HG03039 (cell line): Measurements from ENCODE around the gene ECHDC1.
"Not testable (repeated sequence)": the region's sequence is repeated elsewhere in the genome, so short reads cannot be mapped to it uniquely, and the experiment has no call there.

Experiments used
- ATAC-seq: cut with Tn5 transposase; IDR thresholded peaks from one replicate; pipeline ENCODE4 v1.9.1; 2021; ENCODE audit warnings: mild to moderate bottlenecking, moderate library complexity; ENCODE audit not compliant: unreplicated experiment

Gene ECHDC1

GRCh38 chr6:127342296-127342945 lies 988 bp downstream of the ECHDC1 start:
- ATAC-seq: peak; percentile 0

DNA sequence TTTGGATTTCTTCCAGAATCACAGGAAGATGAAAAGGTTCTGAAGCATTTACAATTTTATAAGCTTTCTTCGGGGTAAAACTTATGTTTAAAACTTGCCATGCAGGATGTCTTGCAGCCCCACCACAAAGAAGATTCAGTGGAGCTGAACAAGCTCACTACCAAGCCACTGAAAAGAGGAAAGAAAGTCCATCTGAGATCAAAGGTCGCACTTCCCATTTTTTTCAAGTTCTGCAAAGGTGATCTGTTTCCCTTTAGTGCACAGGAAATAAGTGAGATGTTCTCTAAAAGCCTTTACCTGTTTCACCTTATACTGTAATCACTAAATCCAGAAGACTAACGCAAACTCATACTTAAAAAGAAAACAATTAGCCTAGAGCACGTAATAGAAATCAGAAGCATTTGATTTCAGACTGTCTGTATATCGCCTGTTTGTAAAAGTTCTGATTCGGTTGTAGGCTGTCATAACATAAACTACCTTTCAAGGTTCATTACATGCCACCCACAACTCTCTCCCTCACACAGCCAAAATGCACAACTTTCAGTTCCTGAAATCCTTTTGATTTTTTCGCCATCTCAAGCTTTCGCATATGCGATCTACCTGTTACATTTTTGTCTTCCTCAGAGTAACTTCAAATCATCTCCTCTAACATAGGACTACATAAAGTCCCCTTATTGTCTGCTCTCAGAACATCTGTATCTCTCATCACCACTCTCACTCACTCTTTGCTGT lies 1.8 kb downstream of the ECHDC1 start:
- ATAC-seq: no peak

GRCh38 chr6:127340171-127340570 lies 3.2 kb downstream of the ECHDC1 start:
- no peak for ATAC-seq

DNA sequence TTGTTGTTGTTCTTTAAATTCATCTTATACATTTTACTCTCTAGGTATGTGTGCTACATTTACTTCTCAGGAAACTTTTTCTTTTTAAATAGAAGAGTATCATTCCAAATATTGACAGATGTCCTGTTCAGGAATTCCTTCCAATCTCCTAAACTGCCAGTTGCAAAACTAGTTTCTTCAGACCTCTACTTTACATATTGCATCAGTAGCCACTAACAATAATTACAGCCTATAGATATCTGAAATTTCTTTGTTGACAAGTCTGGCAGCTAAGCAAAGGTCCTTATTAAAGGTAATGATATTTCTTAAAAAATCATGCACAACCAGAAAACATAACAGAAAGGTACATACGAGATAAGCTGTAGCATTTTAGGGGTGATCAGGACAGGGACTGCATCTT lies 4.5 kb downstream of the ECHDC1 start:
- no peak for ATAC-seq

- ATAC-seq: no peak
Observed at GRCh38 chr6:127332383-127332961, 10.9 kb downstream of the ECHDC1 start.

- ATAC-seq: not testable (repeated sequence)
Observed at GRCh38 chr6:127331256-127331655, 12.2 kb downstream of the ECHDC1 start.

DNA sequence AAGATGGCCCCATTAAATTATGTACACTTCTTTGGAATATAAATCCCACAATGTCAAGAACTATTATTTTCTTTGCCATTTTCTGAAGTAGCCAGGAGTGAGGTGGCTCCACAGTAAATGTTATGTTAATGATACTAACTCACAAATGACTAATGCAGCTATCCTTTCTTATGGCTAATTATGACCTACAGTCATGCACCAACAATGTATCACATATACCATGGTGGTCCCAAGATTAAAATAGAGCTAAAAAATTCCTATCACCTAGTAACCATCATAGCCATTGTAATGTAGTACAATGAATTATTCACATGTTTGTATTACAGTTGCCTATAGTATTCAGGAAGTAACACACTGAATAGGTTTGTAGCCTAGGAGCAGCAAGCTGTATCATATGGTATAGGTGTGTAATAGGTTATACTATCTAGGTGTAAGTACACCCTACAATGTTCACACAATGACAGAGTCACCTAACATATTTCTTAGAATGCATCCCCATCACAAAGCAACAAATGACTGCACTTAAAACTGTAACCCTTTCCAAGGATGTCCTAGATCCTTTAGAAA lies 15.3 kb downstream of the ECHDC1 start:
- ATAC-seq: no peak

- ATAC-seq: no peak
Observed at GRCh38 chr6:127319686-127320085, 23.7 kb downstream of the ECHDC1 start.

DNA sequence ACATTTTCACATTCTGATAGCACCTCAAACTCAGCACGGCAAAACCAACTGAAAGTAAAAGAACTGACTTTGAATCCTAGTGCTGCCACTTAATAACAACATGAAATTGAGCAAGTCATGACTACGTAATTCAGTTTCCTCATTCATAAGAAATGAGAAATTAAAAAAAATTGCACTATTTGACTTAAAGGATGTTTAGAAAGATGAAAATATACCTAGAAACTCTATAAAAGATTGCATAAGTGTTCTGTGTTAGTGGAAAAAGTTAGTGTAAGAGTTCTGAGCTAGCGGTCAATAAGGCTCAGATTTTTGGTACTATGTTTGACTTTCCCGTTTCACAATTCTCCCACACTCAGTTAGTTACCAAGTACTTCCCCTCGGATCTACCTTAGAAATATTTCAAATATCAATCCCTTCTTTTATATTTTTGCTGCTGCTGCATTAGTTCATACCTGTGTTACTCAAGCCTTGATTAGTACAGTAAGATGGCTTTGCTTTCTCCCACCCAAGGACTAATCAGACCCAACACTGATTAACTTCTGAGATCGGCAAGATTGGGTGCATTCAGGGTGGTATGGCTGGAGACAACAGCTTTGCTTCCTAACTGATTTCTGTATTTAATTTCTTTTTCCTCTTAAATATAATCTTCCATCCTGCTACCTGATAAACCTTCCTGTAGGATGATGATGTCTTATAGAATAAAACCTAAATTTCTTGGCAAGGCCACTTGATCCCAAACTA lies 25.9 kb downstream of the ECHDC1 start:
- no peak for ATAC-seq

GRCh38 chr6:127305741-127306140 lies 37.7 kb downstream of the ECHDC1 start:
- no peak for ATAC-seq

GRCh38 chr6:127303917-127304316 lies 39.5 kb downstream of the ECHDC1 start:
- ATAC-seq: no peak

GRCh38 chr6:127302728-127303660 lies 40.4 kb downstream of the ECHDC1 start:
- ATAC-seq: peak; percentile 57

DNA sequence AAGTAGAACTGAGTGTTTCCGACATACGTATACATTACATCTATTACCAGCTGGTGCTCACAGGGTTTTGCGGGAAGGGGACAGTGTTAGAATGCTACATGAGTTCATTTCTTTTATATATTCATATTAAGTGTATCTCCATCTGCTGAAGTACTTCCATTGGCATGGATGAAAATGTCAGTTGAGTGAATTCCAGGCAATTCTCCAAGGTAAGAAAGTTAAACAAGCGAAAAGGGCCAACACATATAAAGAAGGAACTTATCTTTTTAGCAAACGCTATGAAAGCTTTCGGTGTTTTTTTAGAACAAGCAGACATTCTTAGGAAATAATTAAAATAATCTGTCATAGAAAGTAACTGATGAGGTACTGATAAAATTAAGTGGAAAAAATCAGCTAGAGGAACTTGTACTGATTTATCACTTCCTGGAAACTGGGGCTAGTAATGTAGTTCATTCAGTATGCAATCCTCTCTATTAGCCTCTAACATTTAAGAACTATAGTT lies 42.2 kb downstream of the ECHDC1 start:
- ATAC-seq: no peak

DNA sequence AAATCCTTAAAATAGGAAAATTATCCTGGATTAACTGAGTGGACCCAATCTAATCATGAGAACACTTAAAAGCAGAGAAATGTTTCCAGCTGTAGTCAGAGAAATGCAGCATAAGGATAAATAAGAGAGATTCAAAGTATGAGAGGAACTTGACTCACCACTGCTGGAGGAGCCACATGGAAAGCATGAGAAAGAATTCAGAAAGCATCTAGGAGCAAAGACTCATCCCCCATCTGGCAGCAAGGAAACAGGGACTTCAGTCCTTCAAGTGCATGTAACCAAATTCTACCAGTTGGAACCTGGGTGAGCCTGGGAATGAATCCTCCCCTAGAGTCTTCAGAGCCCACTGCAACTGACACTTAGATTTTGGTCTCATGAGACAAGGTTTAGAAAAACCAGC lies 43.0 kb downstream of the ECHDC1 start:
- no peak for ATAC-seq

DNA sequence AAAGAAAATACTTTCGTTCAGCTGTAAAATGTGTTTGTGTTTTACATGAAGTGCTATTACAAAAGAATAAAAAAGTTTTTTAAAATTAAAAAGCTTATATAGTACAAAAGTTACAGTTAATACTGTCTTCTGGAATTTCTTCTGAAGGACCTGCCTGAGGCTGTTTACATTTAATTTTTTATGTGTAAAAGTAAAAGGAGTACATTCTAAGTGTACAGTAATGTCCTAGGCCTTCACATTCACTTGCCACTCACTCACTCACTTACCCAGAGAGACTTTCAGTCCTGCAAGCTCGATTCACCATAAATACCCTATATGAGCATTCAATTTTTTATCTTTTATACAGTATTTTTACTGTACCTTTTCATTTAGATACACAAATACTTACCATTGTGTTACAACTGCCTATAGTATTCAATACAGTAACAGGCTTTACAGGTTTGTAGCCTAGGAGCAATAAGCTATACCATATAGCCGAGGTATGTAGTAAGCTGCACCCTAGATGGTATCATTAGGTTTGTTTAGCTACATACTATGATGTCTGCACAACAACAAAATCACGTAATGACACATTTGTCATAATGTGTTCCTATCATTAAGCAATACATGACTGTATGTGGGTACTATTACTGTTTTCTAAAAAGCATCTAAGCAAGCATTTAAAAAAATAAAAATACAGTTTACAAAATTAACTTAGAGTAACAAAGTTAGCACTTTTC lies 43.7 kb downstream of the ECHDC1 start:
- no peak for ATAC-seq

- ATAC-seq: no peak
Observed at GRCh38 chr6:127298475-127298874, 44.9 kb downstream of the ECHDC1 start.

- ATAC-seq: no peak
Observed at GRCh38 chr6:127297502-127298070, 45.8 kb downstream of the ECHDC1 start.

GRCh38 chr6:127291495-127291894 lies 51.9 kb downstream of the ECHDC1 start:
- peak; percentile 75 for ATAC-seq
